WTC11 (cell line): Measurements from ENCODE around the gene SLCO1B1.

ENCODE experiments used
- AR ChIP-seq: fragments of 250-450 bp; sonication (Bioruptor Pico); IDR thresholded peaks from 2 replicates; pipeline ENCODE4 v1.9.0; 2021; ENCODE audit warnings: mild to moderate bottlenecking
- ELF4 ChIP-seq: sonication (generic); formaldehyde crosslinking; IDR thresholded peaks from 2 replicates; pipeline ENCODE4 v1.8.1; 2022; ENCODE audit warnings: low read depth, mild to moderate bottlenecking, moderate library complexity, missing genetic modification reagents
- JUN ChIP-seq: sonication (generic); formaldehyde crosslinking; IDR thresholded peaks from 2 replicates; pipeline ENCODE4 v1.8.0; 2023; ENCODE audit warnings: mild to moderate bottlenecking, missing genetic modification reagents
- KAT7 ChIP-seq: sonication (generic); formaldehyde crosslinking; IDR thresholded peaks from 2 replicates; pipeline ENCODE4 v1.8.1; 2023; ENCODE audit warnings: missing genetic modification reagents, mild to moderate bottlenecking, borderline replicate concordance
- MYBL2 ChIP-seq: sonication (generic); formaldehyde crosslinking; IDR thresholded peaks from 2 replicates; pipeline ENCODE4 v1.8.1; 2023; ENCODE audit warnings: mild to moderate bottlenecking, moderate library complexity, missing genetic modification reagents
- NR2C2 ChIP-seq: sonication (generic); formaldehyde crosslinking; IDR thresholded peaks from 2 replicates; pipeline ENCODE4 v1.8.0; 2022; ENCODE audit warnings: mild to moderate bottlenecking, missing genetic modification reagents
- OVOL2 ChIP-seq: fragments of 250-450 bp; sonication (Bioruptor Pico); IDR thresholded peaks from 2 replicates; pipeline ENCODE4 v1.9.0; 2021; ENCODE audit warnings: mild to moderate bottlenecking, borderline replicate concordance
- ZNF138 ChIP-seq: sonication (generic); formaldehyde crosslinking; conservative IDR thresholded peaks from 2 replicates; pipeline ENCODE4 v1.8.1; 2022; ENCODE audit warnings: mild to moderate bottlenecking, moderate library complexity, missing genetic modification reagents
- ZNF416 ChIP-seq: fragments of 250-450 bp; sonication (Bioruptor Pico); IDR thresholded peaks from 2 replicates; pipeline ENCODE4 v1.9.0; 2021; ENCODE audit warnings: mild to moderate bottlenecking, inconsistent platforms
- ZSCAN18 ChIP-seq: fragments of 250-450 bp; sonication (Bioruptor Pico); IDR thresholded peaks from 2 replicates; pipeline ENCODE4 v2.1.2; 2022; ENCODE audit warnings: mild to moderate bottlenecking, moderate library complexity
- TF ChIP-seq, protein P1 (sequence below): fragments of 200-600 bp; IDR thresholded peaks from 2 replicates; pipeline ENCODE4 v1.8.0; 2022; ENCODE audit warnings: antibody characterized with exemption
- TF ChIP-seq, protein P2 (sequence below): sonication (generic); formaldehyde crosslinking; IDR thresholded peaks from 2 replicates; pipeline ENCODE4 v1.8.1; 2023; ENCODE audit warnings: mild to moderate bottlenecking, missing genetic modification reagents

- no peak for TF ChIP-seq NR2C2 (CRISPR knock-in tag)
- no peak for TF ChIP-seq AR (CRISPR knock-in tag)
- TF ChIP-seq ZNF138 (CRISPR knock-in tag) = no peak
- TF ChIP-seq KAT7 = no peak
- TF ChIP-seq, protein P1, sequence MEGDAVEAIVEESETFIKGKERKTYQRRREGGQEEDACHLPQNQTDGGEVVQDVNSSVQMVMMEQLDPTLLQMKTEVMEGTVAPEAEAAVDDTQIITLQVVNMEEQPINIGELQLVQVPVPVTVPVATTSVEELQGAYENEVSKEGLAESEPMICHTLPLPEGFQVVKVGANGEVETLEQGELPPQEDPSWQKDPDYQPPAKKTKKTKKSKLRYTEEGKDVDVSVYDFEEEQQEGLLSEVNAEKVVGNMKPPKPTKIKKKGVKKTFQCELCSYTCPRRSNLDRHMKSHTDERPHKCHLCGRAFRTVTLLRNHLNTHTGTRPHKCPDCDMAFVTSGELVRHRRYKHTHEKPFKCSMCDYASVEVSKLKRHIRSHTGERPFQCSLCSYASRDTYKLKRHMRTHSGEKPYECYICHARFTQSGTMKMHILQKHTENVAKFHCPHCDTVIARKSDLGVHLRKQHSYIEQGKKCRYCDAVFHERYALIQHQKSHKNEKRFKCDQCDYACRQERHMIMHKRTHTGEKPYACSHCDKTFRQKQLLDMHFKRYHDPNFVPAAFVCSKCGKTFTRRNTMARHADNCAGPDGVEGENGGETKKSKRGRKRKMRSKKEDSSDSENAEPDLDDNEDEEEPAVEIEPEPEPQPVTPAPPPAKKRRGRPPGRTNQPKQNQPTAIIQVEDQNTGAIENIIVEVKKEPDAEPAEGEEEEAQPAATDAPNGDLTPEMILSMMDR = no peak
- TF ChIP-seq OVOL2 (CRISPR knock-in tag) = no peak
- TF ChIP-seq JUN (CRISPR knock-in tag) = no peak
- no peak for TF ChIP-seq ZNF416
- TF ChIP-seq, protein P2, sequence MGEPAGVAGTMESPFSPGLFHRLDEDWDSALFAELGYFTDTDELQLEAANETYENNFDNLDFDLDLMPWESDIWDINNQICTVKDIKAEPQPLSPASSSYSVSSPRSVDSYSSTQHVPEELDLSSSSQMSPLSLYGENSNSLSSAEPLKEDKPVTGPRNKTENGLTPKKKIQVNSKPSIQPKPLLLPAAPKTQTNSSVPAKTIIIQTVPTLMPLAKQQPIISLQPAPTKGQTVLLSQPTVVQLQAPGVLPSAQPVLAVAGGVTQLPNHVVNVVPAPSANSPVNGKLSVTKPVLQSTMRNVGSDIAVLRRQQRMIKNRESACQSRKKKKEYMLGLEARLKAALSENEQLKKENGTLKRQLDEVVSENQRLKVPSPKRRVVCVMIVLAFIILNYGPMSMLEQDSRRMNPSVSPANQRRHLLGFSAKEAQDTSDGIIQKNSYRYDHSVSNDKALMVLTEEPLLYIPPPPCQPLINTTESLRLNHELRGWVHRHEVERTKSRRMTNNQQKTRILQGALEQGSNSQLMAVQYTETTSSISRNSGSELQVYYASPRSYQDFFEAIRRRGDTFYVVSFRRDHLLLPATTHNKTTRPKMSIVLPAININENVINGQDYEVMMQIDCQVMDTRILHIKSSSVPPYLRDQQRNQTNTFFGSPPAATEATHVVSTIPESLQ (CRISPR knock-in tag) = no peak
- TF ChIP-seq MYBL2 (CRISPR knock-in tag) = no peak
- no peak for TF ChIP-seq ZSCAN18 (CRISPR knock-in tag)
- no peak for TF ChIP-seq ELF4 (CRISPR knock-in tag)
Observed at GRCh38 chr12:21265932-21266331, 134.9 kb downstream of the SLCO1B1 start.
